ENCODE results near the gene GPR35.

Gene GPR35

GRCh38 chr2:240620149-240620731 is 5.0 kb upstream of the GPR35 start:
- no peaks in the 10 kb centered on the region for H4K20me1 ChIP-seq
- H3K9me3 ChIP-seq (replicated peaks in 1 of 11), result peaks cover 16 to 28% (median 22%) of the 10 kb centered on the region in 11 experiments
- no peaks in the 10 kb centered on the region for H3K27me3 ChIP-seq
- TF ChIP-seq Cebpa-rat (IDR thresholded peaks at IDR 0.05), result no peak
- H3K27ac ChIP-seq, result peak overlapping the region; percentile 36 to 92 (median 86)
- peak overlapping the region in 3 of 10 experiments; percentile 33 to 42 (median 34); a peak in 5 of 20 replicates for H3K4me3 ChIP-seq
- peak overlapping the region; percentile 45 to 76 (median 68); a peak in 20 of 22 replicates for H3K9ac ChIP-seq
- H3K4me2 ChIP-seq, result peak overlapping the region; percentile 78 to 94 (median 86)
- H3K4me1 ChIP-seq, result peaks cover 61 to 81% (median 68%) of the 10 kb centered on the region in 10 experiments
- peaks cover 0 to 29% (median 14%) of the 10 kb centered on the region in 11 experiments; a peak in 11 of 22 replicates for H3K36me3 ChIP-seq

DNA sequence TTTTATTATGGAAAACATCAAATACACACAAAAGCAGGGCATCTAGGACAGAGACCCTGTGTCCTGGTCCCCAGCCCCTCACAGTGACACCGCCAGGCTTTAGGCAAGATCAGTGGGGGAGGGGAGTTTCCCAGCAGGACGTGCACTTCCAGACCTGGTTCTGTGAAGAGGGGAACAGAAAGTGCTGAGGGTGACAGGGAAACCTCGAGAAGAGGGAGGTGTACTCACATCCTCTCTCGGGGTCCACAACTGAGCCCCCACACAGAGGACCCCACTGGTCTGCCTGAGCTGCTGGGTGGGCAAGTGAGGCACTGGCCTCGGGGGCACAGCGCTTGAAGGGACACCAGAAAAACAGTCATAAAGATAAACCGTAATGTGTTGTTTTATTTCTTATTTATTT is 4.4 kb upstream of the GPR35 start:
- no peak for TF ChIP-seq Cebpa-rat (IDR thresholded peaks at IDR 0.05)
- Histone ChIP-seq H3K4me2 (peak overlapping the region; percentile 78 to 94 (median 86)), H3K4me3 (peak overlapping the region in 4 of 10 experiments; percentile 6 to 42 (median 34); a peak in 6 of 20 replicates), H3K9ac (peak overlapping the region; percentile 45 to 76 (median 68); a peak in 21 of 22 replicates), H3K27ac (peak overlapping the region; percentile 36 to 92 (median 86); a peak in 21 of 22 replicates), H4K20me1 (no peaks in the 10 kb centered on the region), H3K4me1 (peaks cover 60 to 81% (median 70%) of the 10 kb centered on the region in 10 experiments), H3K27me3 (no peaks in the 10 kb centered on the region), H3K36me3 (peaks cover 0 to 29% (median 14%) of the 10 kb centered on the region in 11 experiments; a peak in 11 of 22 replicates), H3K9me3 (replicated peaks in 1 of 11) (peaks cover 16 to 28% (median 22%) of the 10 kb centered on the region in 11 experiments)

DNA sequence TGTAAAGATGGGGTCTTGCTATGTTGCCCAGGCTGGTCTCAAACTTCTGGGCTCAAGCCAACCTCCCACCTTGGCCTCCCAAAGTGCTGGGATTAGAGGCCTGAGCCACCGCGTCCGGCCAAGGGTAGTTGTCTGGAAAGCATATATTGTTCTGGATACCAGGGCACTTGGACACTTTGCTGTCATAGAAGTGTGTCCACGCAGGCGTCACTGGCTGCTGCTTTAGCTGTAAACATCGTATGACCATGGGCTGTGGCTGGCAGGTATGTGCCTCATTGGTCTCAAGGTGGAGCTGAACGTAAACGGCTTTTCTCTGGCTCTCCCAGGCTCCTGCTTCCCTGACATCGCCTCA is 3.2 kb upstream of the GPR35 start:
- no peaks in the 10 kb centered on the region for H4K20me1 ChIP-seq
- H3K9me3 ChIP-seq (replicated peaks in 1 of 11), result peaks cover 7 to 21% (median 13%) of the 10 kb centered on the region in 11 experiments
- H3K4me1 ChIP-seq, result peaks cover 64 to 86% (median 74%) of the 10 kb centered on the region in 10 experiments
- peaks cover 0 to 20% (median 8%) of the 10 kb centered on the region in 11 experiments; a peak in 10 of 22 replicates for H3K36me3 ChIP-seq
- H3K27ac ChIP-seq, result peak overlapping the region; percentile 36 to 92 (median 86); a peak in 20 of 22 replicates
- no peak for TF ChIP-seq Cebpa-rat (IDR thresholded peaks at IDR 0.05)
- peak overlapping the region in 9 of 11 experiments; percentile 45 to 73 (median 70); a peak in 18 of 22 replicates for H3K9ac ChIP-seq
- peak overlapping the region; percentile 78 to 94 (median 86) for H3K4me2 ChIP-seq
- peak overlapping the region in 2 of 10 experiments; percentile 11 to 22; a peak in 2 of 20 replicates for H3K4me3 ChIP-seq
- no peaks in the 10 kb centered on the region for H3K27me3 ChIP-seq

DNA sequence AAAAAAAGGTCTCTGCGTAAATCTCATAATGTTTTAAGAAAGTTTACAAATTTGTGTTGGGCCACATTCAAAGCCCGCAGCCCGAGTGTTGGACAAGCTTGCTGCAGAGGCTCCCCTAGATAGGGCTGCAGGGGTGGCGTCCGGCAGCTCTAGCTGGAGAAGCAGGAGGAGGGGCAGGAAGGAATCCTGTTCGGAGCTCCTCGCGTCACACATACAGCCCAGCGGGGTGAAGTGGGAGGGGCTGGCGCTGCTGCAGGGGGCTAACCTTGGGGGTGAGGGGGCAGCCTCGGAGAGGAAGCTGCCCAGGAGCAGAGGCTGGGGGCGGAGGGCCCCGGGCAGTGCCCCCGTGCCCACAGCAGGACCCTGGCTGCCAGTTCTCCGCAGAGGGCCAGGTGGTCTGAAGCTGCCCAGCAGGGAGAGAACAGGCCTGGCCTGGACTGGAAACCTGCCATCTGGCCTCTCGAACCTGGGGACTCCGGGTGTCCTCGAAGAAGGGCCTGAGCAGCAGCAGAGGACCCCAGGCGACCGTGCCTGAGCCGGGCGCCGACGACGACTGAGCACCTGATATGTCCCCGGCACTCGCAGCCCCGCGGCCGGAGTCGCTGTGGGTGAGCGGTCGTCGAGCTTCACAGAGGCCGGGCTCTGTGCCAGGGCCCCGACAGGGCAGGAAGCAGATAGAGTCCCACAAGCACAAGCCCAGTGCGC is 2.6 kb upstream of the GPR35 start:
- Histone ChIP-seq H3K9me3 (replicated peaks in 1 of 11) (peaks cover 2 to 14% (median 7%) of the 10 kb centered on the region in 11 experiments), H3K27ac (peak overlapping the region in 10 of 11 experiments; percentile 35 to 92 (median 87); a peak in 19 of 22 replicates), H3K27me3 (no peaks in the 10 kb centered on the region), H3K9ac (peak overlapping the region; percentile 29 to 73 (median 68); a peak in 17 of 22 replicates), H4K20me1 (no peaks in the 10 kb centered on the region), H3K4me3 (peak overlapping the region in 1 of 10 experiments; percentile 24; a peak in 1 of 20 replicates), H3K4me2 (peak overlapping the region; percentile 78 to 94 (median 86)), H3K4me1 (peaks cover 71 to 93% (median 81%) of the 10 kb centered on the region in 10 experiments), H3K36me3 (peaks cover 0 to 14% (median 2%) of the 10 kb centered on the region in 11 experiments; a peak in 9 of 22 replicates)
- no peak for TF ChIP-seq Cebpa-rat (IDR thresholded peaks at IDR 0.05)

GRCh38 chr2:240623531-240624010 is 1.7 kb upstream of the GPR35 start:
- Histone ChIP-seq H3K36me3 (peaks cover 0 to 6% (median 0%) of the 10 kb centered on the region in 11 experiments; a peak in 5 of 22 replicates), H3K27me3 (no peaks in the 10 kb centered on the region), H3K9ac (peak overlapping the region in 4 of 11 experiments; percentile 18 to 71 (median 49); a peak in 4 of 22 replicates), H4K20me1 (no peaks in the 10 kb centered on the region), H3K4me1 (peaks cover 79 to 100% (median 90%) of the 10 kb centered on the region in 10 experiments), H3K4me2 (peak overlapping the region; percentile 78 to 94 (median 86)), H3K27ac (peak overlapping the region in 7 of 11 experiments; percentile 45 to 91 (median 86); a peak in 11 of 22 replicates), H3K9me3 (replicated peaks in 1 of 11) (peaks cover 0 to 5% (median 0%) of the 10 kb centered on the region in 11 experiments; a peak in 4 of 22 replicates), H3K4me3 (no peak overlapping the region)
- no peak for TF ChIP-seq Cebpa-rat (IDR thresholded peaks at IDR 0.05)

GRCh38 chr2:240624011-240624949 is 1.0 kb upstream of the GPR35 start:
- Histone ChIP-seq H3K4me2 (peak overlapping the region; percentile 78 to 94 (median 86); a peak in 21 of 22 replicates), H4K20me1 (no peaks in the 10 kb centered on the region), H3K4me3 (no peak overlapping the region), H3K36me3 (no peaks in the 10 kb centered on the region; a peak in 1 of 22 replicates), H3K9me3 (replicated peaks in 1 of 11) (no peaks in the 10 kb centered on the region), H3K9ac (peak overlapping the region in 7 of 11 experiments; percentile 4 to 48 (median 18); a peak in 6 of 22 replicates), H3K27ac (peak overlapping the region in 9 of 11 experiments; percentile 37 to 91 (median 84); a peak in 18 of 22 replicates), H3K4me1 (peaks cover 83 to 99% (median 93%) of the 10 kb centered on the region in 10 experiments), H3K27me3 (no peaks in the 10 kb centered on the region)
- no peak for TF ChIP-seq Cebpa-rat (IDR thresholded peaks at IDR 0.05)

DNA sequence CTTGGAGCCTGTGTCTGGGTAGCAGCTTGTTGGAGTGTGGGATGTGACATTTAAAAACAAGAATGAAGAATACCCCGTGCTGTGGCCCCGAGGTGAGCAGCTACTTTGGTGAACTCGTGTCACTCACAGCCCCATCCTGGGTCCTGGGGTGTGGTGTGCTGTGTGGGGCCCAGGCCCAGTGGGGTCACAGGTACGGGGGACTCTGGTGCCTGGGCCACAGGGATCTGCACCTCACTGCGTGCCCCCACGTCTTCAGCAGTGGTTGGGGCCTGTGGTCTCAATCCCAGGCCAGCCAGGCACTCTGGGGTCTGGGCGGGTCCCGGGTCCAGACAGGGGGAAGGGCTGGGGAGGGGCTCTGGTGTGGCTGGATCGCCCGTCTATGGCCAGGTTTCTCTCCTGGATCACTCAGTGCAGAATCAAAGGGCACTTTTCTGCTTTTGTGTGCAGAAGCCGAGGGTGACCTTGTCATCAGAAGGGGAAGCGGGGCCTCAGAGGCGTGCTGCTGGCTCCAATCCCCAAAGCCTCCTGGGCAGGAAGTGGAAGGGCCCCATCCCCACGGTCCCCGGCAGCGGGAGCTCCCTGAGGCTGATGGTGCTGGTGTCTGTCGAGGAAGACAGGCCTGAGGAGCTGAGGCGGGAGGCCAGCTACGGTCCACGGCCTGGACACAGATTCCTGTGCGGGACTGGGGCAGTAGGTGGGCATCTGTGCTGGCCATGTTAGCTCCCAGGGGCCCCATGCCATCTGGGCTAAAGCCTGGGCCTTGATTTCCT is 1.4 kb downstream of the GPR35 start:
- H4K20me1 ChIP-seq, result no peaks in the 10 kb centered on the region
- peaks cover 60 to 75% (median 69%) of the 10 kb centered on the region in 10 experiments for H3K4me1 ChIP-seq
- H3K4me2 ChIP-seq, result peak overlapping the region; percentile 61 to 94 (median 85)
- H3K36me3 ChIP-seq, result peaks cover 0 to 7% (median 0%) of the 10 kb centered on the region in 11 experiments; a peak in 4 of 22 replicates
- no peak overlapping the region for H3K4me3 ChIP-seq
- H3K27me3 ChIP-seq, result no peaks in the 10 kb centered on the region
- peak overlapping the region; percentile 51 to 74 (median 68); a peak in 21 of 22 replicates for H3K9ac ChIP-seq
- H3K9me3 ChIP-seq (replicated peaks in 1 of 11), result peaks cover 0 to 2% (median 2%) of the 10 kb centered on the region in 11 experiments; a peak in 12 of 22 replicates
- TF ChIP-seq Cebpa-rat (IDR thresholded peaks at IDR 0.05), result no peak
- H3K27ac ChIP-seq, result peak overlapping the region; percentile 43 to 91 (median 80); a peak in 21 of 22 replicates

All from BLaER1 treated with 17β-estradiol and CSF1 and Interleukin-3, amounts not matched to agents 10 nM and 100 nM (cell line).